Sigmoid colon (tissue), 4 donors: Measurements from ENCODE around the gene CDA.

Source experiments
- CTCF ChIP-seq, 4 experiments: fragments of 450-650 bp in 3 of 4; fragments of 200-600 bp in 1 of 4; IDR thresholded peaks; one replicate each; pipeline ENCODE4 v1.5.1; 2016 to 2019; ENCODE audit warnings: antibody characterized with exemption in 4 of 4, mild to moderate bottlenecking in 3 of 4, moderate library complexity in 2 of 4
- EP300 ChIP-seq, 4 donors: sonication (generic); formaldehyde crosslinking; IDR thresholded peaks; one replicate each; pipeline ENCODE4 v1.6.1; 2017; ENCODE audit warnings: antibody characterized with exemption in 4 of 4
- POLR2A ChIP-seq, 2 donors: fragments of 450-650 bp; IDR thresholded peaks; one replicate each; pipeline ENCODE4 v1.6.1; 2016; ENCODE audit warnings: antibody characterized with exemption in 2 of 2, mild to moderate bottlenecking in 2 of 2, moderate library complexity in 2 of 2
- POLR2AphosphoS5 ChIP-seq, 4 donors: sonication (generic); formaldehyde crosslinking; IDR thresholded peaks; one replicate each; pipeline ENCODE4 v1.6.1; 2017; ENCODE audit warnings: antibody characterized with exemption in 4 of 4

- no peak for TF ChIP-seq EP300 (IDR thresholded peaks at IDR 0.05)
- no peak for TF ChIP-seq POLR2AphosphoS5 (IDR thresholded peaks at IDR 0.05)
- TF ChIP-seq POLR2A (IDR thresholded peaks at IDR 0.05), result no peak
- no peak for TF ChIP-seq CTCF (IDR thresholded peaks at IDR 0.05)
Observed at GRCh38 chr1:20652300-20652699, 63.4 kb downstream of the CDA start.
